OCI-LY3 (cell line): ENCODE measurements around the gene NTNG1.

ENCODE experiments used
- CTCF ChIP-seq: fragments of 200-600, 300-600 bp; sonication (generic); IDR thresholded peaks from 2 replicates; pipeline ENCODE4 v1.5.1; 2014; ENCODE audit warnings: antibody characterized with exemption, low read length, low read depth
- EZH2phosphoT487 ChIP-seq: fragments of 200-600 bp; shearing (Covaris generic); IDR thresholded peaks from 2 replicates; pipeline ENCODE4 v1.6.1; 2018; ENCODE audit warnings: antibody characterized with exemption, mixed run types, low read depth

- TF ChIP-seq CTCF (no peak), EZH2phosphoT487 (no peak)
These were observed 111.4 kb downstream of the NTNG1 start for GRCh38 chr1:107252271-107252670.
